ENCODE results near the gene TRIM71.

TRIM71 gene

DNA sequence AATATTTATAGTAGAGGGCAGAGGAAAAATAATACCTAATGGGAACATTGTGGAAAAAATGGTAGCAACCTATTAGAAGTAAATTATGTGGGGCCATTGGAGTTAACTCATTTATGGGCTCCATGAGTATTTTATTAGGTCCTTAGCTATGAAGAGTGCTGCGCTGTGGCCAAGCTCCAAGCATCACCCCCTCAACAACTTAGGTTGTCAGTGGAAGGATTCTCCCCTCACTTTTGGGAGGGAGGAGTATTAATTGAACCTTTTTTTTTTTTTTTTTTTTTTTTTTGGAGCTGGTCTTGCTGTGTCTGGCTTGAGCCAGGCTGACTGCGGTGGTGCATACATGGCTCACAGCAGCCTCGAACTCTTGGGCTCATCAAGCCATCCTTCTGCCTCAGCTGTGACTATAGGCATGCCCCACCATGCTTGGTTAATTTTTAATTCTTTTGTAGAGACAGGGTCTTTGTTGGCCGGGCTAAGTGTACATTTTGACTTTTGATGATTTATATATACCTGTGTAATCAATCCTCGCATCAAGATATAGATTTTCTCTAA is 45.2 kb downstream of the TRIM71 start:
- DNase-seq (ENCODE audit: low read depth in 1 of 2, low spot score in 1 of 2): no peak

DNA sequence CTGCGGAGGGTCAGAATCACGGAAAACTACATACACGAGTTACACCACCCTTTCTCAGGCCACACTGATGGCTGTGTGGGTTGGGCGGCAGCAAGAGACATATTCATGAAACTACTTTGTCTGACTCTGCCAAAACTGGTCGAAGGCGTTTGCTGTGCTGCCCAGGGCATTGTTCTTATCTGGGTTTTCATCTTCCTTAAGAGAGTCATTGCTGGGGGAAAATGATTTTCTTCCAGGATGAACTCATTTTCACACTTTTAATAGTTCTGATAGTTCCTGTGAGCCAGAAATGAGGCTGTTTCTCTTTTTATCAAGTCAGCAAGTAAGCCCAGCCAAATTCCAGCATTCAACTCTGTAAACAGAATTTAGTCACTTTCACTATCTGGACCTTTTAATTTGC is 47.6 kb downstream of the TRIM71 start:
- DNase-seq (ENCODE audit: low read depth in 1 of 2, low spot score in 1 of 2): no peak

DNA sequence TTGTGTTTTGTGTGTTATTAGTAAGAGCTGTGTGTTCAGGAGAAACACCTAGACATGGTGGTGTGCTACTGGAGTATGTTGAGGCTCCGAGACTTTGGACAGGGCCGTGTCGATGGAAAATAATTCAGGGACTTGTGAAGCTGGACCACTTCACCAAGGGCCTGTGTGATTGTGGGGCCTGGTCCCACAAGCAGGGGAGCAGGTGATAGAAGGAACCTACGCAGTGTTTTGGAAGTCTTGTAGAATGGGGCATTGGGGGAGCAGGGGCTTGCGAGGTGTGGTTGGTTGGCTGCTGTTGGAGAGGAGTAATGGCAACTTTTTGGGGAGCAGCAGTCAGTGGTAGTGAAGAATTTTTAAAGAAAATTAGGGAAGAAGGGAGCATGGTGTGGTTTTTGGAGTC is 48.7 kb downstream of the TRIM71 start:
- DNase-seq (ENCODE audit: low read depth in 1 of 2, low spot score in 1 of 2): no peak

DNA sequence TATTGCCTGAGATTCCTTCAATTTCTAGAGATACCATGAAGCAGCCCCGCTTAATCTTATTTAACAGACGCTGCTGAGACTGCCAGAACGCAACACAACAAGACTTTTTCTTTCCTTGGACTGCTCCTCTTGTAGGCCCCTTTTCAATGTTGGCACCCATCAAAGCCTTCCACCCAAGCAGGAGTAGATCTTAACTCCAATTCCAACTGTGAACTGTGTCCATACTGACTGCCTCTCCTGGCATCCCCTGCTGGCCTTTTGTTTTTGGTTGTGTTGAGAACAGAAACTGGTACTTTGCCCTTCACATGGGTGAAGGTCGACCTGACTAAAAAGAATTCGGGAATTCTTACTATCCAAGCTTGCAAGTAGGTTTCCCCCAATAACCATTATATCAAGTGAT is 50.2 kb downstream of the TRIM71 start:
- DNase-seq (ENCODE audit: low read depth in 1 of 2, low spot score in 1 of 2): no peak

DNA sequence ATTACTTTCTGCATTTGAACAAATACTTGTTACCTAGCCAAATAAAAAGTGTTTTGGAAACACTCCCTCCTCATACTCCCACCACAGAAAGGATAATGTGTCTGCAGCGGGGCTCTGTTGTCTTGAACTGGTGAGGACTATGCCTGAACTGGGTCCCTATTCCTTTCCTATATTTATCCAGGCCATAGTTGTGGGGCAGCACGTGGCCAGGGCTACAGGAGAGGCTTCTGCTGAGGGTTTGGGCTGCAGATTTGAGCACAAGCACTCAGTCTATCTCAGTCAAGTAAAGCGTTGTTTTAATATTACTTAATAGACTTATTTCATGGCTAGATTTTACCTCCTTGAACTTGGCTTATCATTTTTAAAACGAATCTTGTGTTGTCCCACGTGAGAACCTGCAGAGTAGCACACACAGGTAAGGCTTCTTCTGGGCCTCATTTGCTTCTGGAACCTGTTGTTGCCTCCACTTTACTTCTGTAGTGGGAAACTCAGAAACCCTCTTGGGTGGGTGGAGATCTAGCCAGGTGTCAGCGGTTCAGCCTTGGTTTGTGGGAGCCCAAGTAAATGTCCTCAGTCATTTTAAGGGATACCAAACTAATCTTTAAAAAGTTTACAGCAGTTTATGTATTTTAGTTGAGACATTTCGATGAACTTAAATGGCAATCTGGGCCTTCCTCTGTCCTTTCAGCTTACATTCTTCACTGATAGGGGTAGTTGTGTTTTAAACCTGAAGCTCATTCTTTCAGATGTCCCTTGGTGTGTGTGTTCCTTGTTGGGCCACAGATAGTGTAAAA is 51.1 kb downstream of the TRIM71 start:
- no peak for DNase-seq (ENCODE audit: low read depth in 1 of 2, low spot score in 1 of 2)

DNA sequence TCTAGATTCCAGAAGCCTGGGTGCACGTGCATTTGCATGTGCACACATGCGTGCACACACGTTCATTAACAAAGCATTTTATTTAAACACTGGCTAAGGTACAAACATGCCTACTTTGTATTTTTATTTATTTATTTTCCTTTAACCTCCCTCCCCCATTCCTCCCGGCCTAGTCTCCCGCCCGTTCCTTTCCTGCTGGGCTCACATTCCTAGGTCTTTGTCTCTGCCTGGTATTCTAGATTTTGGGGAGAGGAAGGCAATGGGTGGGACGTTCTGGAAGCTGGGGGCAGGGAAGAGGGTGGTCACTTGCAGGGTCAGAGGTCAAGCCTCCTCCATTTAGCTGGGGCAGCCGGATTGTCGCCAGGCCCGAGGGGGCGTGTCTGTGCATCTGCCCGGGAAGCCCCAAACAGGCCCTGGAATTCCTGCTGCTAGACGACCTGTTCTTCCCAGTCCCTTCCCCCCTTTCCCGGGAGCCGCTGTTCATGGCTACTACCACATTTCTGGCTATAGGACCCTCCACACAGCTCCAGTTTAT is 51.8 kb downstream of the TRIM71 start:
- no peak for DNase-seq (ENCODE audit: low read depth in 1 of 2, low spot score in 1 of 2)

DNA sequence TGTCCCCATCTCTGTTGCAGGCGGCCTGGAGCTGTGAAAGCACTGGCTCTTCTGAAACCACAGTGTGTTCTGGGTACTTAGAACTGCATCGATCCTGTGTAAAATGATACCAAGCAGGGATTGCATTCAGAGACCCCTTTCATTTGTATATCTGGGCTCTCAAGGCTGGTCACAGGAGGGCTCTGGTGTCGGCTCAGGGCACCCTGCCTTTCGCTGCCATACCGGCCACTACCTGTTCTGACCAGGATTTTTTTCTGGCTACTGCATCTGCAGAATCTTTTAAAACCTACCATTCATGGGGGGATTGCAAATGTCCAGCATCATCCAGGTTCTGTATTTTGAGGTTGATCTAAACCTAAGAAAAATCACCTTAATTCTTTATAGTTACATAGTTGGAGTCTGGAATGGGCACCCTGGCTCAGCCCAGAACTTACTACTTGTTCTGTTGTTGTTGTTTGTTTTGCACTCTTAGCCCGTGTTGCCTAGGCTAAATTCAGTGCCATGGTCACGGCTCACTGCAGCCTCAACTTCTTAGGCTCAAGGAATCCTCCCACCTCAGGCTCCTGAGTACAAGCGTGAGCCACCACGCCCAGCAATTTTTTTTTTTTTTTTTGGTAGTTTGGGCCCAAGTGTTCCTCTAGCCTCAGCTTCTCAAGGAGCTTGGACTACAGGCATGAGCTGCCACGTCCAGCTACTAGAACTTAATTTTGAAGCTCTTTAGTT is 52.7 kb downstream of the TRIM71 start:
- no peak for DNase-seq (ENCODE audit: low read depth in 1 of 2, low spot score in 1 of 2)

DNA sequence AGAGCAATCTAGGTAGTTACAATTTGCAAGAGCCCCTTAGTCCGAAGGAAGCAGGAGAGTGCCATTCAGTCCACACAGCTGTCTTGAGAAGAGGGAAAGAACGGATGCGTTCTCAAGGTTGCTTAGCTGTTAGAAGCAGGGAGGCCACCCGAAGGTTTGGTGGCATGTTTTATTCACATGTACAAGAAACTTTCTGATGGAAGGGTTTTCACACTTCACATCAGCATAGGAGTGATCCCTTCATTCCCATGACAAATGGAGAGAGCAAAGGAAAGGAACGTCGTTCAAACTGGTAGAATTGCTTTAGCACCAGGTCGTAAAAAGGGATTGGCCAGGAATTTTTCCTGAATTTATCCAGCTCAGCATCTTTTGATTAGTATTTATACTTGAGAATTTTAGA is 53.5 kb downstream of the TRIM71 start:
- DNase-seq (ENCODE audit: low read depth in 1 of 2, low spot score in 1 of 2): no peak

DNA sequence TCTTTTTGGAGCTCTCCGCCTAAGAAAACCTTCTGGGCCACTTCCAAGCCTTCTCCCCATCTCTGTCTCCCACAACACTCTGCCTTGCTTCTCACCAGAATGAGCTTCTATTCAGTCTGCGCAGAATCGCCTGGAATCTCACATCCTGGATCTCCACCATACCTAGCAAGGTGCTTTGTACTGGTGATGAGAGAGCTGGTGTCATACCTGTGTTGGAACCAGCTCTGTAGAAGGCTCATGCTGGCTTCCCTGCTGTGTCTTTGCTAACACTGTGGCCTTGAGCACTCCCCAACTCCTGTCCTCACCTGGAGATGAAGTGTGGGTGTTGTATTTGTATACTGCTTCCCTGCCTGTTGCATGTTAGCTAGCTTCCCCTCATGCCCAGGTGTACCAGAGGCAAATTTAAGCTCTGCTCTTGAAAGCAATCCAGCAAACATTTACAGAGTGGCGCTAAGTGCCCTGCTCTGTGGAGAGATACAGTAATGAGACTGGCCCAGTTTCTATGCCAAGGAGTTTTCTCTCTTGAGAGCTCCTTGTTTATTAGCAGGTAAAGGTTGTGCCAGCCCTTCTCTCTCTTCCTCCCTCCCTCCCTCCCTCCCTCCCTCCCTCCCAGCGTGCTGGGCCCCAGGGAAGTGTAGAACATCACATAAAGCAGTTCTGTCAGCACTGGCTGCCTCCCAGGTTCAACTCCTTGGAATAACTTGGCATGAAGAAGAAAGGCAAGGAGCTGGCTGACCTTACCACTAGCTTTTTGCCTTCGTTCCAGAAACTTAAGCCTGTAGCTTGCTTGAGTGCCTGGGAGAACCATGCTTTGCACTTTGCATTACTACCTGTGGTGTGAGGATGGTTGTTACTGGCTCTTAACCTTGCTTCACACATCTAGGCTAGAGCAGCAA is 54.9 kb downstream of the TRIM71 start:
- no peak for DNase-seq (ENCODE audit: low read depth in 1 of 2, low spot score in 1 of 2)

DNA sequence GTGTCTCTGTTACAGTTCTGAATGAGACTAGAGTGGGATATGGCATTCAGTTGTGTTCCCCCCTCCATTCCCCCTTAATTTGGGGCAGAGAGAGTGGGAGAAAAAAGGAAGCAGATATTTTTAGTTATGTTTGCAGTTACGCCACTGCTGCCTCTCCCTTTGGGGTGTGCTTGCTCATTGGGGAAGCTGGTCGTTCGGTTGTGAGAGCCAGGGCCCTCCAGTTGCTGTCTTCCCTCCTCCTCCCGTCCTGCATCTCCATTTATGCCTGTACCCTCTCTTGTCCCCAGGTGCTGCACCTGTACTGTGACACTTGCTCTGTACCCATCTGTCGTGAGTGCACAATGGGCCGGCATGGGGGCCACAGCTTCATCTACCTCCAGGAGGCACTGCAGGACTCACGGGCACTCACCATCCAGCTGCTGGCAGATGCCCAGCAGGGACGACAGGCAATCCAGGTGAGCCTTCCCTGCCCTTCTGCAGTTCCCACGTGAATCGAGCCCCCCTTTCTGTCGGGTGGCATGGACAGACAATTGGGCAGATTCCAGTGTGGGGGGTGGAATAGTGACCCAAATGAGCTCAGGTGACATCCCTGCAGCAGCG is 55.8 kb downstream of the TRIM71 start:
- DNase-seq (ENCODE audit: low read depth in 1 of 2, low spot score in 1 of 2): no peak

DNA sequence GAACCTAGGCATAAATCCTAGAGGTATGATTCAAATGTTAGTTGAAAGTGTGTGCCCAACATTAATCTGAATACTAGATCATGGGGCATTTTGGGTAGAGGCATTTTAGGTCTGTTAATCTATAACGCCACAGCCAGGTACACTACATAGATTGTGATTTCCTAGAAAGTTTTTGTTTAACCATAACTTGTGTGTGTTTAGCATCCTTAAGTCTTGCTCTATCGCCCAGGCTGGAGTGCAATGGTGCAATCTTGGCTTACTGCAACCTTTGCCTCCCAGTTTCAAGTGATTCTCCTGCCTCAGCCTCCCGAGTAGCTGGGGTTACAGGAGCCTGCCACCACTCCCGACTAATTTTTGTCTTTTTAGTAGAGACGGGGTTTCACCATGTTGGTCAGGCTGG is 59.1 kb downstream of the TRIM71 start:
- DNase-seq (ENCODE audit: low read depth in 1 of 2, low spot score in 1 of 2): no peak

DNA sequence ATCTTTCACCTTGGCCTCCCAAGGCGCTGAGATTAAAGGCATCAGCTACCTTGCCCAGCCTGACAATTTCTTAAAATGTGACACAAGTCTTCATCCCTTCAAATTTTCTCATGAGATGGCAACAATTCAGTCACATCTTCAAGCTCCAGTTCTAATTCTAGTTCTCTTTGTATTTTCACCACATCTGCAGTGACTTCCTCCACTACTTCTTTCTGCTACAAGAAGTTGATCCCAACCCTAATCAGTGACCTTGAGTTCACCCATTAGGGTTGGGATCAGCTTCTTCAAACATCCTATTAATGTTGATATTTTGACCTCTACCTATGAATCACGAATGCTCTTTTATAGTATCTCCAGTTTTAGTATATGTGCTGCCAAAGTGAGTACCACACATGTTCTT is 59.8 kb downstream of the TRIM71 start:
- DNase-seq (ENCODE audit: low read depth in 1 of 2, low spot score in 1 of 2): no peak

DNA sequence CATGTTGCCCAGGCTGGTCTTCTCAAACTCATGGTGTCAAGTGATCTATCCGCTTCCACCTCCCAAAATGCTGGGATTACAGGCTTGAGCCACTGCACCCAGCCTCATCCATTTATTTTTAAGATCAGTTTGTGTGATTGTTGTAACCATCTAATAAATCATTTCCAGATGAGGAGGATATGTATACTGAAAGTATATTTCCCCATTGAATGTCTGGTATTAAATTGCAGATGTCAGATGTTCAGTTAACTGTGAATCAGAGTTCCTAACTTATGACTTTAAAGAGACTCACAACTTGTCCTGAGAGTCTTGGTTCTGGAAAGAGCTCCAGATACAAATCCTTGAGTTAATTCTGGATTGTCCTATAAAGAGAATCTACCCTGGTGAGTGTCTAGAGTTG is 62.4 kb downstream of the TRIM71 start:
- DNase-seq (ENCODE audit: low read depth in 1 of 2, low spot score in 1 of 2): no peak

DNA sequence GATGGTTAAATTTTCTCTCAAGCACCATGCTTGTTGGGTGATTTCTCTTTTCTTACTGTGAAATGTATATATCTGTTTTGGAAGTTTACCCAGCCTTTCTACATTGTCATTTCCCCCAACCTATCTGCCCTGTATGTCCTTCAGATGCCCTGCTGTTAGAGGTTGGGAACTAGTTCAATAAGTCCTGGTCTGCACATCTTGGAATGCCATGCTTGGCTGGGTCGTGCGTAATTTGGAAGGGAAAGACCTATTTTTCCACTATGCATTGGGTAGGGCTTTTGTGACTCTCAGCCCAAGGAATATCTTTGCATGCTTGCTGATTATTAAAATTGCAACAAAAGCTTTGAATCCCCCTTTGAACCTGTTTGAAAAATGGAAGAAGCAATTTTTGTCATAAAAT is 63.8 kb downstream of the TRIM71 start:
- DNase-seq (ENCODE audit: low read depth in 1 of 2, low spot score in 1 of 2): no peak

DNA sequence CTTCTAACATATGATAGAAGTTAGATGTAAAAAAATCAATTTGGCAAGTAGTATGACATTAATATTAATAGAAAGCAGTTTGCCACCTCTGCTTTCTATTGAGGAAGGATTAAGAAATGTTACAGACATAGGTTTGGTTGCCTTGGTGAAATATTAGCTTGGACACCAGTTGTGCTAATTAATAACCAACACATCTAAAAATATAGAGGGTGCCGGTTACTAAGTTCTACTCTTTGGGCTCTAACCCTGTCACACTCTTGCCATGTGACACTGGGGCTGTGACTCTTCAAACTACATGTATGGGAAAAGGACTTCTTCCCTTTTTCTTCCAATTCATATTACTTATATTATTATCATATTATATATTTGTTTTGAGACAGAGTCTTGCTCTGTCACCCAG is 64.4 kb downstream of the TRIM71 start:
- DNase-seq (ENCODE audit: low read depth in 1 of 2, low spot score in 1 of 2): no peak

DNA sequence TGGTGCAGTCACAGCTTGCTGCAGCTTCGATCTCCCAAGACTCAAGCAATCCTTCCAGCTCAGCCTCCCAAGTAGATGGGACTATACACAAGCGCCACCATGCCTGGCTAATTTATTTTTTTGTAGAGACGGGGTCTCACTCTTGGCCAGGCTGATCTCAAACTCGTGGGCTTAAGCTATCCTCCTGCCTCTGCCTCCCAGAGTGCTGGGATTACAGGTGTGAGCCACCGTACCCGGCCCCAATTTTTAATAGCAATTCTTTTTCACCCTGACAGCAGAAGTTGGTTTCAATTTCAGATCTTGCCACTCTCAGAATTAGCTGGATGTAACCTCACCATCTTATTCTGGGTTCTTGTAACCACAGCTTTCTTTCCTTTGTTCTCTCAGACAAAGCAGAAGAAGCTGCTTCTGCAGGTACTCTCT is 64.8 kb downstream of the TRIM71 start:
- DNase-seq (ENCODE audit: low read depth in 1 of 2, low spot score in 1 of 2): no peak

DNA sequence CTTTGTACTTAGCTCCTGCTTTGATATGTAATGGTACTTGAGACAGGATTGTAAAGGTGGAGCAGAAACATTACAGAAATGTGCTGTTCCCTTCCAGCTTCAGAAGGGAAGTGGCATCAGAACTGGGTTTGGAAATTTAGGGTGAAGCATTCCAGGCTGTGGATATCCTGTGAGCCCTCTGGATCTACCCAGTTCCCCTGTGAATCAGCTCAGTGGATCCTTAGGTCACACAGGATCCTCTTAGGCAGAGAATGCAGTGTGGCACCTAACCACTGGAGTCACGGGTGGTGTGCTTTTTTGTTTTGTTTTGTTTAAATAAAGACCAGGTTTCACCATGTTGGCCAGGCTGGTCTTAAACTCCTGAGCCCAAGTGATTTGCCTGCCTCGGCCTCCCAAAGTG is 66.0 kb downstream of the TRIM71 start:
- DNase-seq (ENCODE audit: low read depth in 1 of 2, low spot score in 1 of 2): no peak

DNA sequence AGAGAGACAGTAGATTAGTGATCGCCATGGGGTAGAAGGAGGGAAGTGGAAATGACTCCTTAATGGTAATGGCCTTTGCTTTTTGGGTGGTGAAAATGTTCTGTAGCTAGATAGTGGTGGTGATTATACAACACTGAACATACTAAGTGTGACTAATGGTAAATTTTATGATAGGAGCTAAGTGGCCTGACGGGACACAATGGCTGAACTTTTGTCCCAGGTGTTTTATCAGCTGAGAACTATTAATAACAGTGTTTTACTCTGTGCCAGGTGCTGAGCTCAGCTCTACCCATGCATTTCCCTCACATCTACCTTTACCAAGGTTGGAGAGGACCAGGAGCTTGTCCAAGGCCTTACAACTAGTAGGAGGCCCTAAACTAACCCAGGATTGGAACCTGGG is 66.8 kb downstream of the TRIM71 start:
- DNase-seq (ENCODE audit: low read depth in 1 of 2, low spot score in 1 of 2): no peak

DNA sequence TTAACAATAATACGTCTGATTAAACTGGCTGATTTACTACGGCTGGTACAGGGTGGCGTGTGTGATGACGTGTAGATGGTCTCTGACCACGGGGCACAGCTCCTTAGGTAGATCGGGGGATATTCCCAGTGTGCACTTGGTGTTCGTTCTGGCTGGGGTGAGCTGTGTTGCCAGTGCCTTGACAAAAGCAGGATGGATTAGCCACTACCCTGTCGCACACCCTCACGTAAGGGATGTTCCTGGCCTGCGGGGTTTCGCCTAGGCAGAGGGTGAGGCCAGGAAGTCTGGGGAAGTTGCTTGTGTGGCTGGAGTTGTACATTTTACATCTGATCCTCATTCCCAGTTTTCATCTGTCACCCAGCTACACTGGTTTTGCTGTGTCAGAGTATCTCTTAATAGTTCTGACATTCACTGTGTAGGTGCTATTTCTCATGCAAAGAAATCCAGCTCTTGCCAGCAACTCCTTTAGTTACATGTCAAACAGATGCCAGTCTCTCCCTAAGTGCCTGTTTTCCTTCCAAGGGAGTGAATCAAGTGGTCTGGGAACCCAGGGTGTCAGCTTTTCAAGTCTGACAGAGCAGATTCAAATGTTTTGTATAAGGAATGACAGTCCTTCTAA is 67.6 kb downstream of the TRIM71 start:
- DNase-seq (ENCODE audit: low read depth in 1 of 2, low spot score in 1 of 2): no peak

DNA sequence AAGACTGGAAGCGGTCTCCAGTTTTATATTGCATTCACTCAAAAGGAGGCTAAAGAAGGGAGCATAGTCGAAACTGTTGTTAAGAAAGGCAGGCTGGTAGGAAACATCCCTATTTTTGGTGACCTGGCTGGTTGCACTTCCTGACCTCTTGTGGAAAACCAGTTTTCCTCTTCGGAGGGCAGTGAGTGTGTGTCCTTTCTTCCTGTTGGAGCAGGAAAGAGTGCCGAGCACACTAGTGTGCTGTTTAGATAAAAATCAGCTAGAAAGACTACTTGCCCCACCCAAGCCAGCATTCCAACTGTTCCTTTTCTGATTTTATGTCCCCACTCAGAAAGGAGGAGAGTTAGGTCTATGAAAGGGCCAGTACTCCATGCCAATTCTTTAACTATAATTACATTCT is 68.5 kb downstream of the TRIM71 start:
- DNase-seq (ENCODE audit: low read depth in 1 of 2, low spot score in 1 of 2): no peak
